Activated CD8-positive, alpha-beta memory T cell treated with anti-CD3 and anti-CD28 coated beads, Interleukin-2, amount 50 U/mL, for 48 hours (primary cell): ENCODE results near the gene SLC25A45.

ENCODE experiments used
- DNase-seq: peaks from one replicate; pipeline ENCODE4 v3.0.0-alpha.2; 2020

Gene SLC25A45

GRCh38 chr11:65384301-65384889 is 1.9 kb upstream of the SLC25A45 start:
- DNase-seq: no peak

- no peak for DNase-seq
Measured at GRCh38 chr11:65383778-65384177, 1.3 kb upstream of the SLC25A45 start.

DNA sequence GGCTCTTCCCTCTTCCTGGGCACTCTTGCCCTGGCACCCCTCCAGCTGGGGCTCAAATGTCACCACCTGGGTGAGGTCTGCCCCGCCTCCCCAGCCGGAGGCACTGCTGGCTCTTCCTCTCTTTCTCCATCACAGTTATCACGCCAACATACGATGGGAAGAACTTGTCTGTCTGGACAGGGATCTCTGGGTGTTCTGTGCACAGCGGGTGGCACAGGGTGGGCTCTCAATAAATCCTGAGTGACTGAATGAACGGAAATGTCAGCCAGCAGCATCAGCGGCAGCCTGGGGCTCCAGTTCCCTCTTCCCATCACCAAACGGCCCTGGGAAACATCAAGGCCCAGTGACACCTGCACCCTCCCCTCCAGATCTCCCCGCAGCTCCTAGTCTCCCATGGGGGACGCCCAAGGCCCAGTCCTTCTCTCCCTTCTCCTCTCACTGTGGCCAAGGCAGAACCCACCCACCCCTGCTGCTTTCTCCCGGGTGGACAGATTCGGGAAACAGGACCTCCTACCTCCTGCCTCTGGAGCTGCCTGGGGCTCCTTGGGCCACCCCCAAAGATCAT is 440 bp upstream of the SLC25A45 start:
- no peak for DNase-seq

- DNase-seq: no peak
Measured at GRCh38 chr11:65381716-65382032, 772 bp downstream of the SLC25A45 start.

GRCh38 chr11:65380460-65381119 is 1.9 kb downstream of the SLC25A45 start:
- DNase-seq: no peak

DNA sequence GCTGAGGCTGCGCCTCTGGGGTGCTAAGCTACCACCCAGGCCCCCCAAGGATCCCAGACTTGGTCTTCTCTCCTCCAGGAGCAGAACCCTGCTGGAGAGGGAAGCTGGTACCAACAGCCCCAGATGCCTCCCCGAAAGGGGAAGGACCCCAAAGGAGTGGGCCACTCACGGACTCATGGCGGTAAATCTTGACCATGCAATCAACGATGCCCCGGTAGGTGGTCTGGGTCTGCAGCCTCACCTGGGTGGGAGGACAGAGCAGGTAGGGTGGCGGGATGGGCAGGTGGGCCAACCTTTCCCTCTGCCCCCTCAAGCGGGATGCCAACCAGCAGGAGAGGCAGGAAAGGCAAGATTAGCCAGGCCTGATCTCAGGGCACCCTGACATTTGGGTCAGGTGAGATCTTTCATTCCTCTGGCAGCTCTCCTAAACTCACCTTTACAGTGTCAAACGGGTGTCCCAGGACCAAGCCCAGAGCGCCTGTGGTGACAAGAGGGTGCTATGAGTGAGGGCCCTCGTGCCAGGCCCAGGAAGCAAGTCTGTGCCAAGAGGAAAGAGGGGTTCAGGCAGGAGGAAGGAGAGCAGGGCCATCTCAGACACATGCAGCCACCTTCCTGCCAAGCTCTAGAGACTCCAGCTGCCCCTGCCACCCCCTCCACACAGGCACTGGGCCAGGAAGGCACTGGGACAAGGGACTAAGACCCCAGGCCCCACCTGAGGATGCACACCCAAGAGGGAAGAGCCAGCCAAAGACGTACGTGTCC is 2.6 kb downstream of the SLC25A45 start:
- DNase-seq: no peak

GRCh38 chr11:65378928-65379638 is 3.4 kb downstream of the SLC25A45 start:
- no peak for DNase-seq

- no peak for DNase-seq
Measured at GRCh38 chr11:65378208-65378927, 4.1 kb downstream of the SLC25A45 start.

GRCh38 chr11:65377777-65378176 is 4.7 kb downstream of the SLC25A45 start:
- no peak for DNase-seq

DNA sequence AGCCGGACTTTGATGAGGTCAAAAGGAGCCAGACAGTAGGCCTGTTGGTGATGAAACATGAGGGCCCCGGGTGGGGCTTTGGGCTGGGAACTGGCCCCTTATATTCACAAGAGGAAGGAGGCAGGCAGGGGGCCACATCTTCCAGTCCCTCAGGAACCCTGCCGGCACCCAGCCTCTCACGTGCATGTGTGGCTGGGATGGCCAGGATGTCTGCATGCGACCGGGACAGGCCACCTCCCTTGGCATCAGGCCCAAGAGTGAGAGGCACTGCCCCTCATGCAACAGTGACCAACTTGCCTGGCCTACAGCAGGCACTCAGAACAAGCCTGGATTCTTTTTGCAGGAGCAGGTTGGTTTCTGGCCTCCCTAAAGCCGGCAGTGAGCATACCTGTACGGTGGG is 5.4 kb downstream of the SLC25A45 start:
- DNase-seq: no peak

GRCh38 chr11:65376138-65376713 is 6.2 kb downstream of the SLC25A45 start:
- DNase-seq: no peak

GRCh38 chr11:65375012-65375411 is 7.4 kb downstream of the SLC25A45 start:
- DNase-seq: no peak

GRCh38 chr11:65373839-65374580 is 8.4 kb downstream of the SLC25A45 start:
- DNase-seq: no peak

DNA sequence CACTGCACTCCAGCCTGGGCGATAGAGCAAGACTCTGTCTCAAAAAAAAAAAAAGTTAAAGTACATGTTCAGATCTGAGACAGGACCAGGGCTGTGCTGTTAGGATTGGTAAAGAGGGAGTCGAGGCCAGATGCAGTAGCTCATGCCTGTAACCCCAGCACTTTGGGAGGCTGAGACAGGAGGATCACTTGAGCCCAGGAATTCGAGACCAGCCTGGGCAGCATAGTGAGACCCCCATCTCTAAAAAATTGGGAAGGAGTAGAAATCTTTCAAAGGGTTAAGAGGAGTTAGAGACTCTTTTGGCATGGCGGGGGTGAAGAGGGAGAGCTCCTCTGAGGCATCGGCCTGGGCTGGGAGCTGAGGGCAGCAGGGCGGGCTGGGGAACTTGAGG is 11.8 kb downstream of the SLC25A45 start:
- DNase-seq: no peak

GRCh38 chr11:65366340-65366773 is 16.1 kb downstream of the SLC25A45 start:
- no peak for DNase-seq

GRCh38 chr11:65363770-65364169 is 18.7 kb downstream of the SLC25A45 start:
- no peak for DNase-seq

DNA sequence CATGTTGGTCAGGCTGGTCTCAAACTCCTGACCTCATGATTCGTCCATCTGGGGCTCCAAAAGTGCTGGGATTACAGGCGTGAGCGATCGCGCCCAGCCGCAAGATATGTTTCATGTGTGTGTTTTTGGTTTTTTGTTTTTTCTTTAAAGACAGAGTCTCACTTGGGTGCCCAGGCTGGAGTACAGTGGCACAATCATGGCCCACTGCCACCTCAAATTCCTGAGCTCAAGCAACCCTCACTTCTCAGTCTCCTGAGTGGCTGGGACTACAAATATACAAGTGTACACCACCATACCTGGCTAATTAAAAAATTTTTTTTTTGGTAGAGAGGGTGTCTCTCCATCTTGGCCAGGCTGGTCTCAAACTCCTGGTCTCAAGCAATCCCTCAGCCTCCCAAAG is 19.5 kb downstream of the SLC25A45 start:
- no peak for DNase-seq

DNA sequence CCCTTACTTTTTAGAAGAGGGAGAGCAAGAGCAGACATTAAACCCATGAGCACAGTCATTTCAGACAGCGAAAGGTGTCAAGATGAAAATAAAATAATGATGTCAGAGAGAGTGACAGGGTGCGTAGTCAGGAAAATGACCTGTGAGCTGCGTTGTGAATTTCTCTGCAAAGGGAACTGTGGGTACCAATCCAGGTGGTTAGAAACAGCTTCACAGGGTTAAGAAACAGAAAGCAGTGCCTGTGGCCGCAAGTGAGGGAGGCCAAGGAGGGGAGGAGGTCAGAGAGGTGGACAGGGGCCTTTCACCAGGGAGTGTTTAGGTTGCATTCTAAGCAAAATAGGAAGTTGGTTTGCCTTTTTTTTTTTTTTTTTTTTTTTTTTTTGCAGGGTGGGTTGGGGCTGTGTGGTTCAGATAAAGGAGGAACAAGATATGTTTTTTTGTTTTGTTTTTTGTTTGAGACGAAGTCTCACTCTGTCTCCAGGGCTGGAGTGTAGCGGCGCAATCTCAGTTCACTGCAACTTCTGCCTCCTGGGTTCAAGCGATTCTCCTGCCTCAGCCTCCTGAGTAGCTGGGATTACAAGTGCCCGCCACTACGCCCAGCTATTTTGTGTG is 20.0 kb downstream of the SLC25A45 start:
- no peak for DNase-seq

- no peak for DNase-seq
Measured at GRCh38 chr11:65357856-65358356, 24.5 kb downstream of the SLC25A45 start.

GRCh38 chr11:65356394-65356972 is 26.0 kb downstream of the SLC25A45 start:
- no peak for DNase-seq
